GM12878 (cell line): ENCODE results near the gene RAD51B. TPM values are rescaled to one million over a fixed set of nuclear protein-coding genes. Genes with fewer than 3 reads are reported as not detected.

Source experiments
- ATAC-seq: fragments of 200-7000 bp; cut with Tn5 transposase; 3 replicates; pipeline ENCODE4 v1.9.1; 2020; ENCODE audit warnings: mild to moderate bottlenecking, moderate library complexity
- BruUV-seq: library from RNA; stranded (reverse); fragments of 400-500 nt; replicated peaks from 2 replicates; lab custom pipeline; 2021; lab: Mats Ljungman, UMichigan
- CTCF ChIA-PET: fragments of 300-600 bp; sonication (Branson Sonifier 250); formaldehyde crosslinking; extraction: SDS; loops from one replicate; lab custom pipeline; 2021; ENCODE audit warnings: inconsistent platforms; lab: Yijun Ruan, JAX
- POLR2A ChIA-PET: fragments of 350-600 bp; formaldehyde crosslinking; extraction: SDS; loops from one replicate; lab custom pipeline; 2021; ENCODE audit warnings: inconsistent platforms; lab: Charles Lee
- RAD21 ChIA-PET: fragments of 300-600 bp; sonication (Branson Sonifier 250); formaldehyde crosslinking; loops from one replicate; lab custom pipeline; 2023; ENCODE audit warnings: antibody characterized with exemption; ENCODE audit not compliant: unreplicated experiment; lab: Charles Lee
- SMC1A ChIA-PET: fragments of 300-600 bp; sonication (Branson Sonifier 250); formaldehyde crosslinking; loops from one replicate; lab custom pipeline; 2023; ENCODE audit not compliant: unreplicated experiment, uncharacterized antibody; lab: Charles Lee
- DNase-seq: peaks from one replicate; pipeline ENCODE4 v3.0.0-alpha.2; 2011; ENCODE audit warnings: low read depth, low spot score
- FAIRE-seq: peaks from 3 replicates; lab custom pipeline; 2011; peaks lifted over from hg19 to GRCh38; lab: Jason Lieb, UNC
- H2AFZ ChIP-seq: 2 replicates; pipeline ENCODE4 v1.6.0; 2011; ENCODE audit warnings: low read depth, low read length, control low read depth; ENCODE audit not compliant: control insufficient read depth
- H3K27ac ChIP-seq: 2 replicates; pipeline ENCODE4 v1.5.1; 2011; ENCODE audit warnings: control low read depth; ENCODE audit not compliant: control insufficient read depth, insufficient read depth
- H3K27me3 ChIP-seq, 2 experiments: replicated peaks in 1 of 2; 2 replicates each; pipeline versions ENCODE4 v1.6.0 to v1.6.1; 2011; ENCODE audit warnings: low read length in 1 of 2; ENCODE audit not compliant: control insufficient read depth in 2 of 2, insufficient read depth in 2 of 2
- H3K36me3 ChIP-seq, 2 experiments: 2 replicates each; pipeline ENCODE4 v1.5.1; 2011; ENCODE audit warnings: low read length in 1 of 2; ENCODE audit not compliant: control insufficient read depth in 2 of 2, insufficient read depth in 2 of 2
- H3K4me1 ChIP-seq: 2 replicates; pipeline ENCODE4 v1.6.1; 2011; ENCODE audit warnings: mild to moderate bottlenecking, low read length, moderate library complexity, mixed read lengths; ENCODE audit not compliant: control insufficient read depth, insufficient read depth
- H3K4me2 ChIP-seq: 2 replicates; pipeline ENCODE4 v1.6.0; 2011; ENCODE audit warnings: control low read depth; ENCODE audit not compliant: control insufficient read depth, insufficient read depth
- H3K4me3 ChIP-seq: fragments of 200-600 bp; sonication (generic); 2 replicates; pipeline ENCODE4 v1.5.1; 2016
- H3K79me2 ChIP-seq: 2 replicates; pipeline ENCODE4 v1.6.0; 2011; ENCODE audit warnings: low read length; ENCODE audit not compliant: control insufficient read depth, insufficient read depth
- H3K9ac ChIP-seq: 2 replicates; pipeline ENCODE4 v1.8.0; 2011; ENCODE audit warnings: low read length, control low read depth, mixed read lengths; ENCODE audit not compliant: control insufficient read depth, insufficient read depth
- H3K9me3 ChIP-seq: replicated peaks from 3 replicates; pipeline ENCODE4 v1.5.1; 2011; ENCODE audit warnings: mild to moderate bottlenecking, low read length; ENCODE audit not compliant: control insufficient read depth, insufficient read depth
- H4K20me1 ChIP-seq: 2 replicates; pipeline ENCODE4 v1.6.0; 2011; ENCODE audit not compliant: control insufficient read depth, insufficient read depth
- ATF7 ChIP-seq: fragments of 450-650 bp; IDR thresholded peaks from 2 replicates; pipeline ENCODE4 v1.6.1; 2016; ENCODE audit warnings: low read depth, mild to moderate bottlenecking
- CHD1 ChIP-seq: IDR thresholded peaks from 2 replicates; pipeline ENCODE4 v1.6.1; 2012; ENCODE audit warnings: low read depth, low read length, improper control_type of control experiment
- MEF2A ChIP-seq: IDR thresholded peaks from 2 replicates; pipeline ENCODE4 v1.6.1; 2011; ENCODE audit warnings: low read depth, mild to moderate bottlenecking, low read length, moderate library complexity; ENCODE audit not compliant: insufficient read depth
- NFYB ChIP-seq: IDR thresholded peaks from 2 replicates; pipeline ENCODE4 v1.6.1; 2011; ENCODE audit warnings: low read depth, mild to moderate bottlenecking, low read length, improper control_type of control experiment, moderate library complexity; ENCODE audit not compliant: insufficient read depth
- RCOR1 ChIP-seq: conservative IDR thresholded peaks from 2 replicates; pipeline ENCODE4 v1.6.1; 2012; ENCODE audit warnings: low read depth, low read length, improper control_type of control experiment
- SIX5 ChIP-seq: IDR thresholded peaks from 2 replicates; pipeline ENCODE4 v1.6.1; 2011; ENCODE audit warnings: mild to moderate bottlenecking, low read depth, low read length, moderate library complexity; ENCODE audit not compliant: severe bottlenecking
- SMAD1 ChIP-seq: fragments of 450-650 bp; IDR thresholded peaks from 2 replicates; pipeline ENCODE4 v1.6.1; 2018; ENCODE audit warnings: mild to moderate bottlenecking, low read depth; ENCODE audit not compliant: partially characterized antibody
- SP1 ChIP-seq: IDR thresholded peaks from one replicate; pipeline ENCODE4 v1.6.1; 2011; ENCODE audit warnings: low read depth, low read length
- USF2 ChIP-seq: IDR thresholded peaks from 2 replicates; pipeline ENCODE4 v1.6.1; 2011; ENCODE audit warnings: low read depth, low read length, improper control_type of control experiment, borderline replicate concordance
- ZBTB4 ChIP-seq: fragments of 450-650 bp; formaldehyde crosslinking; IDR thresholded peaks from 2 replicates; pipeline ENCODE4 v1.4.0; 2022; ENCODE audit warnings: mild to moderate bottlenecking, moderate library complexity
- ZNF384 ChIP-seq: IDR thresholded peaks from 2 replicates; pipeline ENCODE4 v1.6.1; 2012; ENCODE audit warnings: low read depth, mild to moderate bottlenecking, low read length, improper control_type of control experiment, borderline replicate concordance
- ZZZ3 ChIP-seq: IDR thresholded peaks from 2 replicates; pipeline ENCODE4 v1.6.1; 2011; ENCODE audit warnings: low read depth; ENCODE audit not compliant: control insufficient read depth, insufficient read length
- WGBS: methylation state at CpG from one replicate; pipeline ENCODE4 v1.1.6; 2016; ENCODE audit warnings: low lambda C conversion rate; ENCODE audit not compliant: insufficient replicate concordance, insufficient coverage; ENCODE audit errors: missing lambda C conversion rate; 5-methylcytosine and 5-hydroxymethylcytosine counted together
- in situ Hi-C: fragments of 300-500 bp; cut with MboI; formaldehyde crosslinking; loops from 9 replicates; pipeline ENCODE4 v1.14.3; 2018; ENCODE audit warnings: mixed read lengths
- intact Hi-C: fragments of 100-400 bp; cut with micrococcal nuclease; formaldehyde crosslinking; loops from one replicate; pipeline ENCODE4 v1.14.2; 2022; ENCODE audit not compliant: unreplicated experiment
- polyA plus RNA-seq, 11 experiments: library from polyadenylated mRNA; depleted of rRNA in 4 of 11; unstranded in 6 of 11; stranded (reverse) in 5 of 11; fragments of >200 nt; fragmentation: Nextera tagmentation in 4 of 11; fragmentation: Illumina TruSeq in 1 of 11; extraction: Ambion mirVana in 4 of 11; extraction: Trizol in 1 of 11; gene quantifications; 1 replicate in 1 of 11; 2 replicates in 10 of 11; pipeline versions ENCODE4 v1.2.1 to v1.2.3, GENCODE V29; 2011 to 2016; ENCODE audit warnings: inconsistent platforms in 2 of 11, missing spikeins in 2 of 11, low read depth in 1 of 11
- total RNA-seq, 4 experiments: library from RNA; depleted of rRNA in 3 of 4; stranded (reverse); fragments of >200 nt in 3 of 4; fragmentation: Illumina TruSeq in 1 of 4; extraction: Trizol in 1 of 4; gene quantifications; 2 replicates each; pipeline versions ENCODE4 v1.2.1 to v1.2.3, GENCODE V29; 2013 to 2021

The RAD51B gene
- total and polyA plus RNA-seq, 10 of the 15 experiments (the other 5 are each of a cell fraction or from before 2014, with no cell fraction given), result 9.8 to 26.8 (median 21.3) TPM

GRCh38 chr14:67782090-67782489 lies 37.5 kb upstream of the RAD51B start:
- no peaks in the 10 kb centered on the region for H3K27me3 ChIP-seq
- no peak for ATAC-seq
- H3K79me2 ChIP-seq, result no peaks in the 10 kb centered on the region
- H3K4me3 ChIP-seq, result no peak overlapping the region
- H3K9ac ChIP-seq, result no peak overlapping the region
- H2AFZ ChIP-seq, result no peak overlapping the region
- ChIA-PET RAD21 (no interaction called here), POLR2A (interaction anchor here (0.5 kb wide), 1 partner anchor 222 kb away, joined by 3 read pairs; no protein-coding TSS in a partner anchor), CTCF (no interaction called here), SMC1A (interaction anchor here (1.0 kb wide), 1 partner anchor 14 kb away, joined by 3 read pairs; no protein-coding TSS in a partner anchor)
- H3K27ac ChIP-seq, result no peak overlapping the region
- intact Hi-C loops, result no loop called here
- in situ Hi-C loops, result no loop called here
- no peak for FAIRE-seq
- peaks cover 23 to 45% of the 10 kb centered on the region in 2 experiments for H3K36me3 ChIP-seq
- BruUV-seq, result no TSS peak
- 70% methylated on average over 3 of the region's 3 CpGs for WGBS
- no peak for DNase-seq
- no peaks in the 10 kb centered on the region for H3K4me1 ChIP-seq
- no peak overlapping the region for H3K4me2 ChIP-seq
- H4K20me1 ChIP-seq, result no peaks in the 10 kb centered on the region
- no peak for TF ChIP-seq USF2
- no peak for TF ChIP-seq MEF2A
- no peak for TF ChIP-seq SMAD1
- TF ChIP-seq RCOR1, result no peak
- no peak for TF ChIP-seq SP1
- no peak for TF ChIP-seq ZZZ3
- H3K9me3 ChIP-seq, result no peaks in the 10 kb centered on the region

GRCh38 chr14:67784244-67784823 lies 35.2 kb upstream of the RAD51B start:
- CTCF ChIA-PET, result no interaction called here
- Histone ChIP-seq H3K9me3 (no peaks in the 10 kb centered on the region), H3K36me3 (peaks cover 22 to 40% of the 10 kb centered on the region in 2 experiments), H3K4me2 (no peak overlapping the region), H3K27ac (no peak overlapping the region), H3K9ac (no peak overlapping the region), H3K4me3 (no peak overlapping the region), H3K79me2 (no peaks in the 10 kb centered on the region), H2AFZ (no peak overlapping the region), H4K20me1 (no peaks in the 10 kb centered on the region), H3K4me1 (no peaks in the 10 kb centered on the region), H3K27me3 (no peaks in the 10 kb centered on the region)
- RAD21 ChIA-PET, result no interaction called here
- POLR2A ChIA-PET, result no interaction called here
- WGBS, result 86% methylated on average over 5 of the region's 5 CpGs
- intact Hi-C loops, result no loop called here
- BruUV-seq, result no TSS peak
- DNase-seq, result no peak
- ATAC-seq, result no peak
- SMC1A ChIA-PET, result no interaction called here
- in situ Hi-C loops, result no loop called here
- no peak for FAIRE-seq
- no peak for TF ChIP-seq ATF7
- no peak for TF ChIP-seq CHD1
- TF ChIP-seq NFYB, result no peak
- TF ChIP-seq SIX5, result no peak
- no peak for TF ChIP-seq ZBTB4 (CRISPR knock-in tag)
- TF ChIP-seq ZNF384, result no peak
